MM.1S (cell line): ENCODE results near the gene UNC119.

Source experiments
- DNase-seq: peaks from one replicate; pipeline ENCODE4 v3.0.0-alpha.2; 2015
- H2AFZ ChIP-seq: fragments of 300-600 bp; sonication (generic); 2 replicates; pipeline ENCODE4 v1.6.0; 2016; ENCODE audit warnings: antibody characterized with exemption, low read length
- H3F3A ChIP-seq: fragments of 300-600 bp; sonication (generic); 2 replicates; pipeline ENCODE4 v1.6.1; 2016; ENCODE audit warnings: mild to moderate bottlenecking, antibody characterized with exemption, low read length, moderate library complexity, mixed read lengths; ENCODE audit not compliant: insufficient read depth
- H3K27ac ChIP-seq: fragments of 300-600 bp; sonication (generic); 2 replicates; pipeline ENCODE4 v1.5.1; 2016; ENCODE audit warnings: mild to moderate bottlenecking, low read length
- H3K27me3 ChIP-seq: fragments of 300-600 bp; sonication (generic); replicated peaks from 2 replicates; pipeline ENCODE4 v1.6.0; 2016; ENCODE audit warnings: low read length; ENCODE audit not compliant: insufficient read depth
- H3K36me3 ChIP-seq: fragments of 300-600 bp; sonication (generic); replicated peaks from 2 replicates; pipeline ENCODE4 v1.6.1; 2016; ENCODE audit warnings: mild to moderate bottlenecking, low read length, mixed read lengths; ENCODE audit not compliant: insufficient read depth
- H3K4me1 ChIP-seq: fragments of 300-600 bp; sonication (generic); 2 replicates; pipeline ENCODE4 v1.6.1; 2016; ENCODE audit warnings: low read length, mixed read lengths
- H3K4me2 ChIP-seq: fragments of 300-600 bp; sonication (generic); 2 replicates; pipeline ENCODE4 v1.6.0; 2016; ENCODE audit warnings: low read depth, low read length
- H3K4me3 ChIP-seq: fragments of 300-600 bp; sonication (generic); 2 replicates; pipeline ENCODE4 v1.5.1; 2016; ENCODE audit warnings: low read length, mixed read lengths
- H3K79me2 ChIP-seq: fragments of 300-600 bp; sonication (generic); 2 replicates; pipeline ENCODE4 v1.6.1; 2016; ENCODE audit warnings: mixed run types, low read length, mixed read lengths
- H3K9ac ChIP-seq: fragments of 300-600 bp; sonication (generic); 2 replicates; pipeline ENCODE4 v1.6.1; 2016; ENCODE audit warnings: low read length, mixed read lengths
- H3K9me2 ChIP-seq: fragments of 300-600 bp; sonication (generic); replicated peaks from 2 replicates; pipeline ENCODE4 v1.6.1; 2016; ENCODE audit warnings: mild to moderate bottlenecking, low read length, mixed read lengths; ENCODE audit not compliant: insufficient read depth
- H3K9me3 ChIP-seq: fragments of 300-600 bp; sonication (generic); replicated peaks from 2 replicates; pipeline ENCODE4 v1.6.1; 2016; ENCODE audit warnings: mild to moderate bottlenecking, low read length, mixed read lengths; ENCODE audit not compliant: insufficient read depth
- H4K20me1 ChIP-seq: fragments of 300-600 bp; sonication (generic); 2 replicates; pipeline ENCODE4 v1.6.1; 2016; ENCODE audit warnings: mild to moderate bottlenecking, low read length, moderate library complexity, mixed read lengths; ENCODE audit not compliant: insufficient read depth
- EZH2 ChIP-seq: fragments of 300-600 bp; sonication (generic); optimal IDR thresholded peaks from 2 replicates; pipeline ENCODE3; 2017; ENCODE audit warnings: low read depth, mild to moderate bottlenecking, antibody characterized with exemption, low read length, mixed read lengths
- EZH2phosphoT487 ChIP-seq: fragments of 300-600 bp; sonication (generic); IDR thresholded peaks from 2 replicates; pipeline ENCODE4 v1.6.1; 2018; ENCODE audit warnings: antibody characterized with exemption, low read length
- TF ChIP-seq, protein P1 (sequence below): fragments of 300-600 bp; sonication (generic); IDR thresholded peaks from 2 replicates; pipeline ENCODE4 v1.5.1; 2016; ENCODE audit warnings: antibody characterized with exemption, low read length, mixed read lengths

Gene UNC119

GRCh38 chr17:28553000-28553505 lies 629 bp upstream of the UNC119 start:
- Histone ChIP-seq H4K20me1 (no peaks in the 10 kb centered on the region), H3K9me3 (no peaks in the 10 kb centered on the region), H3K4me1 (peaks cover 3% of the 10 kb centered on the region; the same call in 1 of the 2 replicates), H2AFZ (no peak overlapping the region), H3K27me3 (0 out of 2 replicates have a peak, but pooled peaks cover 5% of the 10 kb centered on the region), H3K4me3 (peak overlapping the region; percentile 39), H3K27ac (no peak overlapping the region), H3K36me3 (no peaks in the 10 kb centered on the region), H3F3A (no peaks in the 10 kb centered on the region; the same call in 1 of the 2 replicates), H3K9ac (no peak overlapping the region), H3K79me2 (no peaks in the 10 kb centered on the region), H3K4me2 (peak overlapping the region; percentile 88), H3K9me2 (no peaks in the 10 kb centered on the region)
- TF ChIP-seq EZH2 (no peak), EZH2phosphoT487 (no peak)
- TF ChIP-seq, protein P1, sequence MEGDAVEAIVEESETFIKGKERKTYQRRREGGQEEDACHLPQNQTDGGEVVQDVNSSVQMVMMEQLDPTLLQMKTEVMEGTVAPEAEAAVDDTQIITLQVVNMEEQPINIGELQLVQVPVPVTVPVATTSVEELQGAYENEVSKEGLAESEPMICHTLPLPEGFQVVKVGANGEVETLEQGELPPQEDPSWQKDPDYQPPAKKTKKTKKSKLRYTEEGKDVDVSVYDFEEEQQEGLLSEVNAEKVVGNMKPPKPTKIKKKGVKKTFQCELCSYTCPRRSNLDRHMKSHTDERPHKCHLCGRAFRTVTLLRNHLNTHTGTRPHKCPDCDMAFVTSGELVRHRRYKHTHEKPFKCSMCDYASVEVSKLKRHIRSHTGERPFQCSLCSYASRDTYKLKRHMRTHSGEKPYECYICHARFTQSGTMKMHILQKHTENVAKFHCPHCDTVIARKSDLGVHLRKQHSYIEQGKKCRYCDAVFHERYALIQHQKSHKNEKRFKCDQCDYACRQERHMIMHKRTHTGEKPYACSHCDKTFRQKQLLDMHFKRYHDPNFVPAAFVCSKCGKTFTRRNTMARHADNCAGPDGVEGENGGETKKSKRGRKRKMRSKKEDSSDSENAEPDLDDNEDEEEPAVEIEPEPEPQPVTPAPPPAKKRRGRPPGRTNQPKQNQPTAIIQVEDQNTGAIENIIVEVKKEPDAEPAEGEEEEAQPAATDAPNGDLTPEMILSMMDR = no peak
- no peak for DNase-seq

DNA sequence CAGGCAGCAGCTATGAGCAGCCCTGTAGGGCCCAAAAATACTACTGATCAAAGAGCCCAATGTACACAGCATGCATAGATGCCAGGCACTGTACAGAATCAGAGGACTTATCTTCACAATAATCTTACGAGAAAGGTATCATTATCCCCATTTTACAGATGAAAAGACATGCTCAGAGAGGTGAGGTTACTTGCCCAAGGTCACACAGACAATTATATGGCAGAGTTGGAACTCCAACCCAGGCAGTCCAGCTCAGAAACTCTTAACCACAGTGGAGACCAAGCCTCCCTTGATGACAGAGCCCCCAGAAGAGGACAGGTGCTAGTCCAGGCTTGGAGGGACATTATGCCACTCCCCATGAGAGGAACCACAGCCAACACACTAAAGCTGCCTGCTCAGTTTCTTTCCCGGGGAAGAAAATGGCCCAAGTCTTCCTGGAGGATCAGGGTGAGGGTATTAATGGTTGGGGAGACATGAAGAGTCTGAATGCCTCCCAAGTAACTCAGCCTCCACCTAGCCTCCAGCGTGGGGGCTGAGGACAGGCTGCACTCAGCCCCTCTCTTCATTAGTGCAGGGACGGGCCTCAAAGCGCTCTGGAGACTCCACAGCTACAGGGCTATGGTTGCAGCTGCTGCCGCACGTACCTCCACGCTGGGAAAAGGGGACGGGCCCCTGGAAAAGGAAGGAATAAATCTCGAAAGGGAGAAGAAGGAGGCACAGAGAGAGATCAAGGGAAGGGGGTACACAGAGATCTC lies 826 bp downstream of the UNC119 start:
- no peak for DNase-seq
- Histone ChIP-seq H3K27me3 (0 out of 2 replicates have a peak, but pooled peaks cover 5% of the 10 kb centered on the region), H3F3A (no peaks in the 10 kb centered on the region; the same call in 1 of the 2 replicates), H3K4me2 (peak overlapping the region; percentile 88; the same call in 1 of the 2 replicates), H3K4me3 (peak overlapping the region; percentile 81), H3K9ac (no peak overlapping the region; the same call in 1 of the 2 replicates), H4K20me1 (no peaks in the 10 kb centered on the region), H3K4me1 (peaks cover 3% of the 10 kb centered on the region; the same call in 1 of the 2 replicates), H3K9me2 (no peaks in the 10 kb centered on the region), H2AFZ (no peak overlapping the region), H3K36me3 (no peaks in the 10 kb centered on the region), H3K9me3 (no peaks in the 10 kb centered on the region), H3K27ac (no peak overlapping the region), H3K79me2 (no peaks in the 10 kb centered on the region)
- TF ChIP-seq EZH2phosphoT487 (no peak), EZH2 (no peak)
- TF ChIP-seq, protein P1 = no peak

- H4K20me1 ChIP-seq = no peaks in the 10 kb centered on the region
- H3K79me2 ChIP-seq = no peaks in the 10 kb centered on the region
- no peak overlapping the region for H3K4me3 ChIP-seq
- no peaks in the 10 kb centered on the region; the same call in 1 of the 2 replicates for H3F3A ChIP-seq
- DNase-seq = no peak
- no peak overlapping the region for H3K4me2 ChIP-seq
- no peak overlapping the region for H3K9ac ChIP-seq
- H3K9me2 ChIP-seq = no peaks in the 10 kb centered on the region
- TF ChIP-seq EZH2 = no peak
- TF ChIP-seq, protein P1 = no peak
- no peak for TF ChIP-seq EZH2phosphoT487
- no peaks in the 10 kb centered on the region for H3K9me3 ChIP-seq
- H3K4me1 ChIP-seq = peaks cover 3% of the 10 kb centered on the region; the same call in 1 of the 2 replicates
- 0 out of 2 replicates have a peak, but pooled peaks cover 5% of the 10 kb centered on the region for H3K27me3 ChIP-seq
- H2AFZ ChIP-seq = no peak overlapping the region
- H3K27ac ChIP-seq = no peak overlapping the region
- H3K36me3 ChIP-seq = no peaks in the 10 kb centered on the region
Observed at GRCh38 chr17:28550858-28551257, 1.6 kb downstream of the UNC119 start.
